C4-2B (cell line): ENCODE data around the gene SPATS1.

Experiments
- H3K27ac ChIP-seq: fragments of 450-650 bp; 2 replicates; pipeline ENCODE4 v1.5.1; 2017
- CTCF ChIP-seq: fragments of 450-650 bp; conservative IDR thresholded peaks from 2 replicates; pipeline ENCODE4 v1.5.1; 2017; ENCODE audit warnings: mild to moderate bottlenecking
- ZFX ChIP-seq: fragments of 450-650 bp; IDR thresholded peaks from 2 replicates; pipeline ENCODE4 v1.6.1; 2017

The SPATS1 gene

GRCh38 chr6:44366781-44367180 lies 24.3 kb downstream of the SPATS1 start:
- no peak for TF ChIP-seq ZFX
- no peak for TF ChIP-seq CTCF
- H3K27ac ChIP-seq: no peak overlapping the region

GRCh38 chr6:44367681-44368080 lies 25.2 kb downstream of the SPATS1 start:
- TF ChIP-seq CTCF (no peak), ZFX (no peak)
- no peak overlapping the region for H3K27ac ChIP-seq

GRCh38 chr6:44373051-44373450 lies 30.6 kb downstream of the SPATS1 start:
- no peak for TF ChIP-seq ZFX
- TF ChIP-seq CTCF: no peak
- no peak overlapping the region for H3K27ac ChIP-seq

GRCh38 chr6:44373787-44374186 lies 31.3 kb downstream of the SPATS1 start:
- H3K27ac ChIP-seq: no peak overlapping the region
- no peak for TF ChIP-seq CTCF
- no peak for TF ChIP-seq ZFX

- TF ChIP-seq ZFX (no peak), CTCF (no peak)
- no peak overlapping the region for H3K27ac ChIP-seq
Measured at GRCh38 chr6:44375071-44375470, 32.6 kb downstream of the SPATS1 start.

GRCh38 chr6:44377484-44377883 lies 35.0 kb downstream of the SPATS1 start:
- H3K27ac ChIP-seq: no peak overlapping the region

GRCh38 chr6:44377971-44378370 lies 35.5 kb downstream of the SPATS1 start:
- TF ChIP-seq CTCF (no peak), ZFX (no peak)
- H3K27ac ChIP-seq: no peak overlapping the region

More at GRCh38 chr6:44377484-44377883, 35.0 kb downstream of the SPATS1 start:
- TF ChIP-seq ZFX (no peak), CTCF (no peak)
